HUES6 (cell line): ENCODE data around the gene EME2.

Source experiments
- H3K27ac ChIP-seq: 2 replicates; pipeline ENCODE4 v1.7.0; 2013; ENCODE audit warnings: low read depth, mild to moderate bottlenecking, low read length, inconsistent platforms
- H3K27me3 ChIP-seq: 2 replicates; pipeline ENCODE4 v1.6.1; 2013; ENCODE audit warnings: low read length; ENCODE audit not compliant: control insufficient read depth, insufficient read depth
- H3K36me3 ChIP-seq: 2 replicates; pipeline ENCODE4 v1.6.1; 2013; ENCODE audit warnings: low read length; ENCODE audit not compliant: control insufficient read depth, insufficient read depth
- H3K4me1 ChIP-seq: 2 replicates; pipeline ENCODE4 v1.6.1; 2013; ENCODE audit warnings: low read length; ENCODE audit not compliant: control insufficient read depth, insufficient read depth
- H3K4me3 ChIP-seq: 2 replicates; pipeline ENCODE4 v1.5.1; 2013; ENCODE audit warnings: low read depth, low read length
- H3K9ac ChIP-seq: one replicate; pipeline ENCODE4 v1.6.1; 2013; ENCODE audit warnings: mild to moderate bottlenecking, low read length
- H3K9me3 ChIP-seq: 2 replicates; pipeline ENCODE4 v1.6.1; 2013; ENCODE audit warnings: low read depth, low read length; ENCODE audit not compliant: control insufficient read depth, insufficient read depth

Gene EME2

GRCh38 chr16:1789643-1790045 is 17.0 kb downstream of the EME2 start:
- Histone ChIP-seq H3K9ac (no peak overlapping the region), H3K9me3 (no peaks in the 10 kb centered on the region), H3K4me3 (no peak overlapping the region), H3K4me1 (no peaks in the 10 kb centered on the region), H3K27ac (no peak overlapping the region), H3K36me3 (peaks cover 62% of the 10 kb centered on the region), H3K27me3 (no peaks in the 10 kb centered on the region)

GRCh38 chr16:1790261-1790610 is 17.6 kb downstream of the EME2 start:
- H3K9me3 ChIP-seq: no peaks in the 10 kb centered on the region
- H3K9ac ChIP-seq: no peak overlapping the region
- H3K36me3 ChIP-seq: peaks cover 59% of the 10 kb centered on the region
- H3K27ac ChIP-seq: no peak overlapping the region
- H3K4me3 ChIP-seq: no peak overlapping the region
- H3K27me3 ChIP-seq: no peaks in the 10 kb centered on the region
- H3K4me1 ChIP-seq: no peaks in the 10 kb centered on the region

GRCh38 chr16:1790611-1791255 is 18.1 kb downstream of the EME2 start:
- H3K36me3 ChIP-seq: peaks cover 55% of the 10 kb centered on the region
- no peak overlapping the region for H3K9ac ChIP-seq
- no peaks in the 10 kb centered on the region for H3K4me1 ChIP-seq
- no peaks in the 10 kb centered on the region for H3K9me3 ChIP-seq
- H3K4me3 ChIP-seq: no peak overlapping the region
- no peaks in the 10 kb centered on the region for H3K27me3 ChIP-seq
- no peak overlapping the region; the same call in 1 of the 2 replicates for H3K27ac ChIP-seq

- no peaks in the 10 kb centered on the region for H3K4me1 ChIP-seq
- H3K9me3 ChIP-seq: peaks cover 2% of the 10 kb centered on the region
- peaks cover 49% of the 10 kb centered on the region for H3K36me3 ChIP-seq
- H3K4me3 ChIP-seq: no peak overlapping the region
- H3K27ac ChIP-seq: no peak overlapping the region
- no peaks in the 10 kb centered on the region for H3K27me3 ChIP-seq
- H3K9ac ChIP-seq: no peak overlapping the region
These were observed 18.8 kb downstream of the EME2 start for GRCh38 chr16:1791256-1791942.

GRCh38 chr16:1791943-1792812 is 19.6 kb downstream of the EME2 start:
- Histone ChIP-seq H3K27me3 (no peaks in the 10 kb centered on the region), H3K27ac (no peak overlapping the region), H3K4me1 (no peaks in the 10 kb centered on the region), H3K9ac (no peak overlapping the region), H3K4me3 (no peak overlapping the region), H3K9me3 (peaks cover 6% of the 10 kb centered on the region), H3K36me3 (peaks cover 41% of the 10 kb centered on the region)

- Histone ChIP-seq H3K4me1 (no peaks in the 10 kb centered on the region), H3K27ac (no peak overlapping the region), H3K9ac (no peak overlapping the region), H3K9me3 (peaks cover 15% of the 10 kb centered on the region), H3K27me3 (no peaks in the 10 kb centered on the region), H3K36me3 (peaks cover 33% of the 10 kb centered on the region), H3K4me3 (no peak overlapping the region)
These were observed 20.4 kb downstream of the EME2 start for GRCh38 chr16:1792836-1793577.

GRCh38 chr16:1793578-1794220 is 21.1 kb downstream of the EME2 start, which contains the start of gene IGFALS:
TSS of gene IGFALS (minus strand) at chr16:1793705. CDS start at chr16:1793652, 53 bp downstream.
- no peak within 1 kb of the TSS for H3K4me3 ChIP-seq
- no peak within 1 kb of the TSS for H3K27ac ChIP-seq
- H3K9ac ChIP-seq: no peak within 1 kb of the TSS
- H3K27me3 ChIP-seq: no peaks in the 10 kb centered on the region
- peaks cover 26% of the 10 kb centered on the region for H3K36me3 ChIP-seq
- H3K4me1 ChIP-seq: no peaks in the 10 kb centered on the region
- H3K9me3 ChIP-seq: peaks cover 19% of the 10 kb centered on the region

GRCh38 chr16:1794221-1794871 is 21.7 kb downstream of the EME2 start:
- Histone ChIP-seq H3K27ac (no peak overlapping the region), H3K4me1 (no peaks in the 10 kb centered on the region), H3K27me3 (no peaks in the 10 kb centered on the region), H3K9ac (no peak overlapping the region), H3K36me3 (peaks cover 22% of the 10 kb centered on the region), H3K4me3 (no peak overlapping the region), H3K9me3 (peaks cover 25% of the 10 kb centered on the region)

- Histone ChIP-seq H3K9me3 (peaks cover 33% of the 10 kb centered on the region), H3K4me1 (no peaks in the 10 kb centered on the region), H3K9ac (no peak overlapping the region), H3K36me3 (peaks cover 16% of the 10 kb centered on the region), H3K27ac (no peak overlapping the region), H3K4me3 (no peak overlapping the region), H3K27me3 (no peaks in the 10 kb centered on the region)
These were observed 22.5 kb downstream of the EME2 start for GRCh38 chr16:1794908-1795666.
